Thyroid gland (tissue), 4 donors: ENCODE measurements around the gene LDB3.

Source experiments
- CTCF ChIP-seq, 6 experiments: fragments of 200-600 bp in 3 of 6; fragments of 450-650 bp in 3 of 6; sonication (generic) in 3 of 6; IDR thresholded peaks; one replicate each; pipeline ENCODE4 v1.5.1; 2016 to 2019; ENCODE audit warnings: antibody characterized with exemption in 6 of 6, mild to moderate bottlenecking in 2 of 6, inconsistent platforms in 1 of 6, moderate library complexity in 1 of 6
- POLR2A ChIP-seq, 2 donors: fragments of 450-650 bp; IDR thresholded peaks; one replicate each; pipeline ENCODE4 v1.6.1; 2017; ENCODE audit warnings: antibody characterized with exemption in 2 of 2, mild to moderate bottlenecking in 2 of 2, moderate library complexity in 1 of 2

- no peak for TF ChIP-seq CTCF (IDR thresholded peaks at IDR 0.05)
- no peak for TF ChIP-seq POLR2A (IDR thresholded peaks at IDR 0.05)
These were observed 23.2 kb downstream of the LDB3 start for GRCh38 chr10:86691333-86692022.
